Neural progenitor cell (in vitro differentiated cells): Measurements from ENCODE around the gene LILRB1. TPM values are rescaled to one million over a fixed set of nuclear protein-coding genes. Genes with fewer than 3 reads are reported as not detected.

Experiments
- DNase-seq: peaks from one replicate; pipeline ENCODE4 v3.0.0-alpha.2; 2016; ENCODE audit warnings: low spot score
- H2AFZ ChIP-seq: fragments of 200-600 bp; sonication (generic); replicated peaks from 2 replicates; pipeline ENCODE4 v1.6.1; 2016; ENCODE audit warnings: antibody characterized with exemption
- H3F3A ChIP-seq: fragments of 200-600 bp; sonication (generic); 2 replicates; pipeline ENCODE4 v1.6.1; 2016; ENCODE audit warnings: antibody characterized with exemption, low read depth
- H3K27ac ChIP-seq: fragments of 200-600 bp; sonication (generic); 2 replicates; pipeline ENCODE4 v1.5.1; 2016; ENCODE audit warnings: mild to moderate bottlenecking
- H3K27me3 ChIP-seq: fragments of 200-600 bp; sonication (generic); 2 replicates; pipeline ENCODE4 v1.6.1; 2016; ENCODE audit warnings: mild to moderate bottlenecking, moderate library complexity
- H3K36me3 ChIP-seq: fragments of 200-600 bp; sonication (generic); 2 replicates; pipeline ENCODE4 v1.5.1; 2016
- H3K4me1 ChIP-seq: fragments of 200-600 bp; sonication (generic); 2 replicates; pipeline ENCODE4 v1.6.1; 2016; ENCODE audit warnings: mixed run types
- H3K4me2 ChIP-seq: fragments of 200-600 bp; sonication (generic); 2 replicates; pipeline ENCODE4 v1.6.1; 2016
- H3K4me3 ChIP-seq: fragments of 200-600 bp; sonication (generic); 2 replicates; pipeline ENCODE4 v1.5.1; 2016
- H3K79me2 ChIP-seq: fragments of 200-600 bp; sonication (generic); 2 replicates; pipeline ENCODE4 v1.6.1; 2016; ENCODE audit warnings: low read depth
- H3K9ac ChIP-seq: fragments of 200-600 bp; sonication (generic); 2 replicates; pipeline ENCODE4 v1.6.1; 2016
- H3K9me3 ChIP-seq: fragments of 200-600 bp; sonication (generic); 2 replicates; pipeline ENCODE4 v1.5.1; 2016; ENCODE audit warnings: low read depth
- H4K20me1 ChIP-seq: fragments of 200-600 bp; sonication (generic); 2 replicates; pipeline ENCODE4 v1.6.1; 2016; ENCODE audit warnings: low read depth
- H3K27ac Mint-ChIP-seq: 3 replicates; pipeline ENCODE4 v1.8.0; 2021; ENCODE audit warnings: mixed read lengths
- H3K27me3 Mint-ChIP-seq: 2 replicates; pipeline ENCODE4 v1.8.0; 2022; ENCODE audit warnings: low read depth, mild to moderate bottlenecking, inconsistent platforms, moderate library complexity, mixed read lengths; ENCODE audit not compliant: insufficient read depth
- H3K36me3 Mint-ChIP-seq: 3 replicates; pipeline ENCODE4 v1.8.0; 2021; ENCODE audit warnings: mixed read lengths
- H3K4me1 Mint-ChIP-seq: 3 replicates; pipeline ENCODE4 v1.8.0; 2021; ENCODE audit warnings: mixed read lengths
- H3K4me3 Mint-ChIP-seq: 3 replicates; pipeline ENCODE4 v1.8.0; 2021; ENCODE audit warnings: mild to moderate bottlenecking, moderate library complexity, mixed read lengths
- H3K9me3 Mint-ChIP-seq: 3 replicates; pipeline ENCODE4 v1.8.0; 2020; ENCODE audit warnings: mixed read lengths
- EZH2 ChIP-seq: fragments of 200-600 bp; sonication (generic); IDR thresholded peaks from 2 replicates; pipeline ENCODE4 v1.6.1; 2017; ENCODE audit warnings: antibody characterized with exemption, mild to moderate bottlenecking, moderate library complexity
- EZH2phosphoT487 ChIP-seq: fragments of 200-600 bp; sonication (generic); IDR thresholded peaks from 2 replicates; pipeline ENCODE4 v1.6.1; 2017; ENCODE audit warnings: antibody characterized with exemption
- total RNA-seq: library from RNA; depleted of rRNA; stranded (reverse); fragments of >200 nt; gene quantifications from 2 replicates; pipeline ENCODE4 v1.2.3, GENCODE V29; 2015; ENCODE audit warnings: low replicate concordance
- TF ChIP-seq, protein P1 (sequence below): fragments of 200-600 bp; sonication (generic); IDR thresholded peaks from 2 replicates; pipeline ENCODE4 v1.5.1; 2017; ENCODE audit warnings: antibody characterized with exemption, mild to moderate bottlenecking

LILRB1 gene
- total RNA-seq, 1 donor from 2014 or later, result not detected

DNA sequence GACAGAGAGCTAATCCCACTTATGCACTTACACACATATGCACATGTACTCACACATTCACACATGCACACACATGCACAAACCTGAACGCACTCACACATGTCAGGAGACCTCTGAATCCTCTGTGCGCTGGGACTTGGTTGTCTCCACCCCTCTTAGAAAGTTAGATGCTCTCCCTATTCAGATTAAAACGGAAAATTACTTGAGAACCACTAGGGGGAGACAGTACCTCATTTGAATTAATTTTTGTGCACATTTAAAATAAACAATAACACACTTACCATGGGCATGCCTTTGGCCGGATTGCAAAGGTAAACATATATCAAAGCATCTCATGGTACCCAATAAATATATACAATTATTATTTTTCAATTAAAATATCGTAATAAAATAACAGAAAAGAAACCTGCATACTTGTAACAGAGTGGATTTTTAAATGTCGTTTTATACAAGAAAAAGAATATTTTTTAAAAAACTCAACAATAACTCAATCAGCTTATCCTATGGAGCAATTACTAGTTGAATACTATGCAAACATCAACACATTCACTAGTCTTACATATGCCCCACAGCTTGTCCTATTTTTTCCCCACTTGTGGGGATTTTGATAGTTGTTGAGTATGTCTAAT lies 23.0 kb downstream of the LILRB1 start:
- no peak for DNase-seq
- no peak overlapping the region for H3K4me2 ChIP-seq
- no peak for TF ChIP-seq EZH2
- no peak for TF ChIP-seq EZH2phosphoT487
- TF ChIP-seq, protein P1, sequence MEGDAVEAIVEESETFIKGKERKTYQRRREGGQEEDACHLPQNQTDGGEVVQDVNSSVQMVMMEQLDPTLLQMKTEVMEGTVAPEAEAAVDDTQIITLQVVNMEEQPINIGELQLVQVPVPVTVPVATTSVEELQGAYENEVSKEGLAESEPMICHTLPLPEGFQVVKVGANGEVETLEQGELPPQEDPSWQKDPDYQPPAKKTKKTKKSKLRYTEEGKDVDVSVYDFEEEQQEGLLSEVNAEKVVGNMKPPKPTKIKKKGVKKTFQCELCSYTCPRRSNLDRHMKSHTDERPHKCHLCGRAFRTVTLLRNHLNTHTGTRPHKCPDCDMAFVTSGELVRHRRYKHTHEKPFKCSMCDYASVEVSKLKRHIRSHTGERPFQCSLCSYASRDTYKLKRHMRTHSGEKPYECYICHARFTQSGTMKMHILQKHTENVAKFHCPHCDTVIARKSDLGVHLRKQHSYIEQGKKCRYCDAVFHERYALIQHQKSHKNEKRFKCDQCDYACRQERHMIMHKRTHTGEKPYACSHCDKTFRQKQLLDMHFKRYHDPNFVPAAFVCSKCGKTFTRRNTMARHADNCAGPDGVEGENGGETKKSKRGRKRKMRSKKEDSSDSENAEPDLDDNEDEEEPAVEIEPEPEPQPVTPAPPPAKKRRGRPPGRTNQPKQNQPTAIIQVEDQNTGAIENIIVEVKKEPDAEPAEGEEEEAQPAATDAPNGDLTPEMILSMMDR, result peak; percentile 36
- Mint-ChIP-seq H3K27ac (no peak overlapping the region), H3K36me3 (no peaks in the 10 kb centered on the region), H3K4me3 (no peak overlapping the region), H3K9me3 (peaks cover 32% of the 10 kb centered on the region), H3K27me3 (no peaks in the 10 kb centered on the region), H3K4me1 (no peaks in the 10 kb centered on the region)
- no peaks in the 10 kb centered on the region for H3K4me1 ChIP-seq
- H3K79me2 ChIP-seq, result no peaks in the 10 kb centered on the region
- H3K4me3 ChIP-seq, result no peak overlapping the region
- H3K9me3 ChIP-seq, result peaks cover 5% of the 10 kb centered on the region
- no peaks in the 10 kb centered on the region for H3K27me3 ChIP-seq
- H4K20me1 ChIP-seq, result no peaks in the 10 kb centered on the region
- no peak overlapping the region for H3K27ac ChIP-seq
- no peak overlapping the region for H3K9ac ChIP-seq
- H2AFZ ChIP-seq, result no peak overlapping the region
- H3F3A ChIP-seq, result no peaks in the 10 kb centered on the region
- H3K36me3 ChIP-seq, result no peaks in the 10 kb centered on the region

DNA sequence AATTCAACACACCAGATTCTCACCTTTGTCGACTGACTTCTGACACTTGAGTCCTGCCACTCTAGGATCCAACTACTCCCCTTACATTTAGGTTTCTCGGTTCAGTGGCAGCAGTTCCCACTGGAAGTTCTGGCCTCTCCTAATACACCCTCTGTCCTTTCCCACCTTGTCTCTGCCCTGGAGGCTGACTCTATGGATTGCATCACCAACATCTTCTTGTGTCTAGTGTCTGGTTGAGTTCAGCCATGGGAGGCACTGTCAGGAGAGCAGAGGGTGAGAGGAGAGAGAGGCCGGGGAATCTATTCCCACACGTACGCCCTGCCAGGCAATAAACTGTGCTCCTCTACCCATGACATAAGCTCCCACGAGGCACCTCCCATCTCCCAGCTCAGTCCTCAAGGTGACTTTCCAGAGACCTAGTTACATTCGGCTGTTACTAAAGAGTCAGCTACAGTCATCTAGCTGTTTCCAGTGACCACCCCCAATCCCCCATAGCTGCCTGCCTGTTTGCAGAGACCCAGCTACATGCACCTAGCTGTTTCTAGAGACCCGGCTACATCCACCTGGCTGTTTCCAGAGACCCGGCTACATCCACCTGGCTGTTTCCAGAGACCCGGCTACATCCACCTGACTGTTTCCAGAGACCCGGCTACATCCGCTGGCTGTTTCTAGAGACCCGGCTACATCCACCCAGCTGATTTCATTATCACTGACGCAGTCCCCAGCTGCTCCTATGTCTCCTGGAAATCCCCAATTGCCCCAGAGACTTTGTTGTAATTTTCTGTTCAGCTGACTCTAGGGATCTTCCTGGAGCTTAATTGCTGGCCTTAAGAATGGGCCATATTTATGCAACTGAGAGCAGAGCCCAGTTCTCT lies 24.4 kb downstream of the LILRB1 start:
- H3K9ac ChIP-seq, result no peak overlapping the region
- H3K4me3 Mint-ChIP-seq, result no peak overlapping the region
- no peak overlapping the region for H3K27ac ChIP-seq
- H3K36me3 Mint-ChIP-seq, result no peaks in the 10 kb centered on the region
- no peak overlapping the region for H3K27ac Mint-ChIP-seq
- no peak for TF ChIP-seq EZH2phosphoT487
- no peak for TF ChIP-seq EZH2
- TF ChIP-seq, protein P1, result no peak
- no peaks in the 10 kb centered on the region for H3K4me1 Mint-ChIP-seq
- H3K9me3 ChIP-seq, result peaks cover 6% of the 10 kb centered on the region
- peaks cover 41% of the 10 kb centered on the region for H3K9me3 Mint-ChIP-seq
- no peaks in the 10 kb centered on the region for H4K20me1 ChIP-seq
- H3K4me2 ChIP-seq, result no peak overlapping the region
- no peaks in the 10 kb centered on the region for H3K4me1 ChIP-seq
- no peaks in the 10 kb centered on the region for H3K79me2 ChIP-seq
- H3K36me3 ChIP-seq, result no peaks in the 10 kb centered on the region
- H3K4me3 ChIP-seq, result no peak overlapping the region
- H3F3A ChIP-seq, result no peaks in the 10 kb centered on the region
- no peaks in the 10 kb centered on the region for H3K27me3 ChIP-seq
- H2AFZ ChIP-seq, result no peak overlapping the region
- H3K27me3 Mint-ChIP-seq, result peaks cover 2% of the 10 kb centered on the region
- DNase-seq, result no peak

DNA sequence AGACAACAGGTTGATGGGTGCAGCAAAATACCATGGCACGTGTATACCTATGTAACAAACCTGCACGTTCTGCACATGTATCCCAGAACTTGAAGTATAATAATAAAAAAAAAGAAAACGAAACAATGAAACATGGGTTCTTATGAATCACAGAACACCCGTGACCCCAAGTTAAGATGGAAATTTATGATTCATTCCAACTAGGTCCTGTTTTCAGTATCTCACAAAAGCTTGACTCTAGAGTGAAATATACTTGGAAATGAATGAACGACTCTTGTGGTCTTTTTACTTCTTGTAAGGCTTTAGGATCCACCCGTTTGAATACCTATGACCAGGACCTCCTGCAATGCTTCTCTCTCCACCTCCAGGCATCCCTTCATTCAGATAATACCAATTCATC lies 29.0 kb downstream of the LILRB1 start:
- Mint-ChIP-seq H3K4me3 (no peak overlapping the region), H3K36me3 (no peaks in the 10 kb centered on the region)

More for the DNA sequence above, 29.0 kb downstream of the LILRB1 start:
- no peak for DNase-seq
- TF ChIP-seq, protein P1, result no peak
- TF ChIP-seq EZH2 (no peak), EZH2phosphoT487 (no peak)
- Histone ChIP-seq H3K36me3 (no peaks in the 10 kb centered on the region), H3K9ac (no peak overlapping the region), H3F3A (no peaks in the 10 kb centered on the region), H3K79me2 (no peaks in the 10 kb centered on the region), H3K4me1 (no peaks in the 10 kb centered on the region), H2AFZ (no peak overlapping the region), H4K20me1 (no peaks in the 10 kb centered on the region), H3K27ac (no peak overlapping the region), H3K9me3 (peaks cover 8% of the 10 kb centered on the region), H3K4me2 (no peak overlapping the region), H3K27me3 (no peaks in the 10 kb centered on the region), H3K4me3 (no peak overlapping the region)
- peaks cover 50% of the 10 kb centered on the region for H3K9me3 Mint-ChIP-seq
- no peaks in the 10 kb centered on the region for H3K4me1 Mint-ChIP-seq
- H3K27me3 Mint-ChIP-seq, result peaks cover 6% of the 10 kb centered on the region
- no peak overlapping the region for H3K27ac Mint-ChIP-seq
